HG03045 (cell line): ENCODE data around the gene LONRF3.
A peak's percentile ranks its signal among the peaks of the same experiment; 100 is the strongest.
"Not testable (repeated sequence)": the region's sequence is repeated elsewhere in the genome, so short reads cannot be mapped to it uniquely, and the experiment has no call there.

Experiments
- ATAC-seq: cut with Tn5 transposase; IDR thresholded peaks from one replicate; pipeline ENCODE4 v1.9.1; 2021; ENCODE audit warnings: mild to moderate bottlenecking, moderate library complexity; ENCODE audit not compliant: unreplicated experiment

The LONRF3 gene

DNA sequence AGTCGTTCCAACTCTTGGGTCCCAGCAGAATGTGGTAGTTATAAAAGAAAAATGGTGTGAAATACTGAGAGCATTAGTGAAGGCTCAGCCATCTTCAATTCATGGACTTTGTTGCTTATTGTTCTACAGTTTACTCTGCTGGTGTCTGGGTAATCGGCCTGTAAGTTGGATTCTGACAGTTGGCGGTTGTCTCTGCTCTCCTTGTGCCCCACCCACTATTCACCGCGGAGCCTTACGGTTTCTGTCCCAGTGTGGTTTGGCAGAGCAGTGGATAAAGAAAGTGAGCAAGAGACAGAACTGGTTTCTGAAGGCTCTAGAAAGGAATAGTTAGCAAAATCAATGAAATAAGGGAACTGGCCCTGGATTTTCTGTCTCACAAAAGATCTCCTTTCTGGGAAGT, 9.1 kb downstream of the LONRF3 start:
- ATAC-seq = no peak

DNA sequence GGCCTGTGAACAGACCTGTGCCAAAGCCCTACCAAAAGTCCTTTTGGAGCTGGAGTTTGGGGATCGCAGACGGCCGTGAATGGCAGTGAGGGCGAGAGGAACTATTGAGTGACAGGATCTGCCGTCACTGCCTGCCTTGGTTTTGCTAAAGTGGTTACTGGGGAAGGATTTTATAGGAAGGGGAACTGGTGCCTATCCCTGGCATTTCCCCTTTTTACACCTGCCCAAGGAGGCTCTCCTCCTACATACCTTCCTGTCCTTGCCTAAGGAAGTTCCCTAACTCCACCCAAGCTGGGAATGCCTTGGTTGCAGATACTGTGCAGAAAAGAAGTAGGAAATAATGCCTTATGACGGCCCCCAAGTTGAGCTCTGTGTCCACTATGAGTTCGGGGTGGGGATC, 14.5 kb downstream of the LONRF3 start:
- ATAC-seq = no peak

GRCh38 chrX:118989886-118990285, 15.5 kb downstream of the LONRF3 start:
- no peak for ATAC-seq

GRCh38 chrX:118990512-118991227, 16.3 kb downstream of the LONRF3 start:
- ATAC-seq = no peak

DNA sequence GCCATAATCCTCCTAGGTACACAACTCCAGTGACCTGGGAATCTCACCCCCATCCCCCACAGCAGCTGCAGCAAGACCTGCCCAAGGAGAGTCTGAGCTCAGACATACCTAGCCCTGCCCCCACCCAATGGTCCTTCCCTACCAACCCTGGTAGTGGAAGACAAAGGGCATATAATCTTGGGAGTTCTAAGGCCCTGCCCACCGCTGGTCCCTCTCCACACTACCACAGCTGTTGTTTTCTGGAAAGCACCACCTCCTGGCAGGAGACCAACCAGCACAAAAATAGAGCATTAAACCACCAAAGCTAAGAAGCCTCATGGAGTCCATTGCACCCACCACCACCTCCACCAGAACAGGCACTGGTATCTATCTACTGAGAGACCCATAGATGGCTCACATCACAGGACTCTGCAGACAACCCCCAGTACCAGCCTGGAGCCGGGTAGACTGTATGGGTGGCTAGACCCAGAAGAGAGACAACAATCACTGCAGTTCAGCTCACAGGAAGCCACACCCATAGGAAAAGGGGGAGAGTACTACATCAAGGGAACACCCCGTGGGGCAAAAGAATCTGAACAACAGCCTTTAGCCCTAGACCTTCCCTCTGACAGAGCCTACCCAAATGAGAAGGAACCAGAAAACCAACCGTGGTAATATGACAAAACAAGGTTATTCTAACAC, 18.2 kb downstream of the LONRF3 start:
- ATAC-seq = not testable (repeated sequence)

GRCh38 chrX:119003462-119003861, 29.0 kb downstream of the LONRF3 start:
- no peak for ATAC-seq

GRCh38 chrX:119004920-119005524, 30.6 kb downstream of the LONRF3 start:
- ATAC-seq = no peak

GRCh38 chrX:119007189-119007770, 32.9 kb downstream of the LONRF3 start:
- no peak for ATAC-seq

GRCh38 chrX:119008110-119008744, 33.8 kb downstream of the LONRF3 start:
- no peak for ATAC-seq

DNA sequence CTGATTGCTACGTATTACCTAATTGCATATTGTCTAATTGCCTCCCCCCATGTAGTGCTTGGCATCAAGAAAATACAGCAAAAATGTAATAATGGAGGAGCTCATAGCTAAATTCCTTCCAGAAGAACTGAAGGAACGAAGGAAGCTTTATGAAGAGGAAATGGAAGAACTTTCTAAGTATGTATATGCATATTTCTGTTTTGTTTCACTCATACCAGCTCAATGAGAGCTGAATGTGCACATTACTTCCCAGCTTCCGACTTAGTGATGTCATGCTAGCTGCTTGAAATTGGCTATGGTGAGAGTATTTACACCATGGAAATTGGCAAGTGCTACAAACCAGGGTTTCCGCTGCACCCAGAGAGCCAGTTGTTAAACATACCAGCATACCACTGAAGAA, 34.7 kb downstream of the LONRF3 start:
- no peak for ATAC-seq

DNA sequence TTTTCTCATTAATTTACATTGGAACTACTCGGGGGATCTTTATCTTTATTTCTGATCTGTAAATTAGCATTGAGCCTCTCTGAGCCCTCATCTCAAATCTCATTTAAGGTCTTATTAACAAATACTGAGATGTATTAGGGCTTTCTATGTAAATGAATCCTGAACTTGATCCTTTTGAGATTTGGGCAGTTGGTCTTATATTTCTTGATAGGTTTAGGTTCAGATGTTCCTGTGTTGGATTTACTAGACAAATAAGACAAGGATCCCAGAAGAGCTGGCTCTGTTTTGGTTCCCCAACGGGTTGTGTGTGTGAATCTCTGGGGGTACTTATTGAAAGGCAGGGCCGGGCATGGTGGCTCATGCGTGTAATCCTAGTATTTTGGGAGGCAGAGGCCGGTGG, 36.1 kb downstream of the LONRF3 start:
- no peak for ATAC-seq

GRCh38 chrX:119013164-119013563, 38.7 kb downstream of the LONRF3 start:
- ATAC-seq = no peak

DNA sequence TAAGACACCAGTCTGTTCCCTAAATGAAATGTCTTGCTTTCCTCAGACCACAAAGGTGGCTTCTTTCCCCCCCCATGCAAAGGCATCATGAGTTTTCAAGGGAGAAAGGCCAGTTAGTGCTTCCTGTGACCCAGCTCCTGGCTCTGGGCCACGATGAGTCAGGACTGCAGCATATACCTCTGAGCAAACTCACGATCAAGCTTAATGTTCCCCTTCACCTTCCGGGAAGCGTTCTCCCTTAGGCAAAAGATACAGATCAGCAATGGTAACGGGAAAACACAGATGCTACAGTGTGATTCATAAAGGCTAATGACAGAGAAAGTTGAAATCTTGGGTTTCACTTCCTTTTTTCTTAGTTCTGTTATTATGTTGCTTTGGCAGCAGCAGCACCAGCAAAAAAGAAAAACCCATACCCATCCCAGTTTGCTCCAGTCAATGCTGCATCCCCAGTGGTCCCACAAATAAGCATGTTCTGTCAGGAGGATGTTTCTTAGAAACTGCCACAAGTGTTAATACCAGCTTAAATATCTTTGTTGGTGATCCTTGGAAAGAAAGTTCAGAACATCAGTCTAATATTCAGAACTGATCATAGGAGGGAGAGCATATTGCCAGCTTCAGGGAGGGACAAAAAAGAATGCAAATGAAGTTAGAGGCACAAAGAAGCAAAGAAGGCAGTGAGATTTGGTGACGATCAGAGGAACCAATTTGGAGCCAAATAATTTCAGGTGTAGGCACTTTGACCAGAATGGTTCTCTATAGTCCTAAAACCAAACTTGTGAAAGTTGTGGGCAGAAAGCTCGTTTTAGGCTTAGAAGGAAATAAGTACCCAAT, 41.2 kb downstream of the LONRF3 start:
- ATAC-seq = peak; percentile 77

- no peak for ATAC-seq
Measured at GRCh38 chrX:119017077-119017476, 42.7 kb downstream of the LONRF3 start.

- no peak for ATAC-seq
Measured at GRCh38 chrX:119025900-119026299, 51.5 kb downstream of the LONRF3 start.

GRCh38 chrX:119026344-119026743, 51.9 kb downstream of the LONRF3 start:
- not testable (repeated sequence) for ATAC-seq

DNA sequence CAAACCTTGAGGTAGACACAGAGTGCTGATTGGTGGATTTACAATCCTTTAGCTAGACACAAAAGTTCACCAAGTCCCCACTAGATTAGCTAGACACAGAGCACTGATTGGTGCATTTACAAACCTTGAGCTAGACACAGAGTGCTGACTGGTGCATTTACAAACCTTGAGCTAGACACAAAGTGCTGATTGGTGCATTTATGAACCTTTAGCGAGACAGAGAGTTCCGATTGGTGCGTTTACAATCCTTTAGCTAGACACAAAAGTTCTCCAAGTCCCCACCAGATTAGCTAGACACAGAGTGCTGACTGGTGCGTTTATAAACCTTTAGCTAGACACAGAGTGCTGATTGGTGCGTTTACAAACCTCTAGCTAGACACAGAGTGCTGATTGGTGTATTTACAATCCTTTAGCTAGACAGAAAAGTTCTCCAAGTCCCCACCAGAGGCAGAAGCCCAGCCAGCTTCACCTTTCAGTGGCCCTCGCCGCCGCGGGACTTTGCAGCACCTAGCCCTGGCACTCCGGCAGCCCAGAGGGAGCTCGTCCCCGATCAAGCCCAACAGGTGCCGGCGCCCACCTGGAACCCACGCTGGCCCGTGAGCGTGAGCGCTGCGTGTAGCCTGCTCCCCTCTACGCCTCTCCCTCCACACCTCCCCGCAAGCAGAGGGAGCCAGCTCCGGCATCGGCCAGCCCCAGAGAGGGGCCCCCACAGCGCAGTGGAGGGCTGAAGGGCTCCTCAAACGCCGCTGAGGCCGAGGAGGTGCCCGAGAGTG, 53.7 kb downstream of the LONRF3 start:
- not testable (repeated sequence) for ATAC-seq

DNA sequence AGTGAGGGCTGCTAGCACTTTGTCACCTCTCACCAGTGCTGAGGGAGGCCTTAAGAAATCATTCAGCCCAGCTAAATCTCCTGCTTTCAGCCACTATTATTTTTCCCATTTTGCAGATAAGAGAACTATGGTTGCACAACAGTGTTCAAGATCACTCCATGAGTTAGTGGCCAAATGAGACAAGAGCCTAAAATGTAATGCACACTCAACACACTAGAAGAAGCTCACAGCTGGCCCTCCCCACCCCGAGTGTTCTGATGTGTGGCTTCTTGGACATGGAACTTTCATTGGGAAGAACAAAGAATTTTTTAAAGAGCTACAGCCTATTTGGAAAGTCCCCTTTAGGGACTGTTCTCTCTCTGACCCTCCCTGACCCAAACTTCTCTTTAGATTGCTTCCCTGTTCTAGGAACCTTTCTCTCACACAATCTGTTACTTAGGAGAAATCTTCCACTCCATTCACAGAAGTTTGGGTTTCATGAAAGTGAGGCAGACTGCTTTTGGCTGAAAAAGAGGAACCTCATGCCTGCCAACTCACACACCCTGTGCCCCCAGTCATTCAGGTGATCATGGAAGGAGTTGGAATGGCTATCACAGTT, 54.4 kb downstream of the LONRF3 start:
- ATAC-seq = no peak

- ATAC-seq = not testable (repeated sequence)
Measured at GRCh38 chrX:119029656-119030055, 55.2 kb downstream of the LONRF3 start.
